Mesendoderm (in vitro differentiated cells): ENCODE data around the gene RALGPS1.
A peak's percentile ranks its signal among the peaks of the same experiment; 100 is the strongest.

ENCODE experiments used
- DNase-seq: peaks from one replicate; pipeline ENCODE4 v3.0.0; 2013
- H2AK5ac ChIP-seq: 2 replicates; pipeline ENCODE4 v1.6.1; 2013; ENCODE audit warnings: low read length, inconsistent platforms
- H2BK120ac ChIP-seq: 2 replicates; pipeline ENCODE4 v1.6.1; 2013; ENCODE audit warnings: low read depth, mild to moderate bottlenecking, low read length, moderate library complexity, mixed read lengths
- H2BK15ac ChIP-seq: replicated peaks from 2 replicates; pipeline ENCODE4 v1.6.1; 2013; ENCODE audit warnings: low read depth, mild to moderate bottlenecking, moderate library complexity
- H2BK5ac ChIP-seq: 2 replicates; pipeline ENCODE4 v1.6.1; 2013; ENCODE audit warnings: low read length, inconsistent platforms
- H3K18ac ChIP-seq: 2 replicates; pipeline ENCODE4 v1.6.1; 2013; ENCODE audit warnings: mild to moderate bottlenecking, low read length, mixed read lengths
- H3K23ac ChIP-seq: one replicate; pipeline ENCODE4 v1.6.1; 2013; ENCODE audit warnings: low read length
- H3K27ac ChIP-seq: 2 replicates; pipeline ENCODE4 v1.5.1; 2013; ENCODE audit warnings: low read depth, mild to moderate bottlenecking, inconsistent platforms, low read length, moderate library complexity
- H3K27me3 ChIP-seq: 2 replicates; pipeline ENCODE4 v1.6.1; 2013; ENCODE audit warnings: low read length, control low read depth, mild to moderate bottlenecking, inconsistent platforms; ENCODE audit not compliant: insufficient read depth, poor library complexity
- H3K36me3 ChIP-seq: 2 replicates; pipeline ENCODE4 v1.6.1; 2013; ENCODE audit warnings: low read length, inconsistent platforms; ENCODE audit not compliant: control insufficient read depth, insufficient read depth
- H3K4ac ChIP-seq: one replicate; pipeline ENCODE4 v1.6.1; 2013; ENCODE audit warnings: low read depth, mild to moderate bottlenecking, low read length, moderate library complexity
- H3K4me1 ChIP-seq: 2 replicates; pipeline ENCODE4 v1.6.1; 2013; ENCODE audit warnings: low read depth, low read length, inconsistent platforms; ENCODE audit not compliant: control insufficient read depth
- H3K4me2 ChIP-seq: 2 replicates; pipeline ENCODE4 v1.6.1; 2013; ENCODE audit warnings: low read length
- H3K4me3 ChIP-seq: 2 replicates; pipeline ENCODE4 v1.5.1; 2013; ENCODE audit warnings: mild to moderate bottlenecking, low read length
- H3K56ac ChIP-seq: one replicate; pipeline ENCODE4 v1.6.1; 2013; ENCODE audit warnings: low read length
- H3K79me1 ChIP-seq: 2 replicates; pipeline ENCODE4 v1.6.1; 2013; ENCODE audit warnings: low read length, inconsistent platforms
- H3K79me2 ChIP-seq: 2 replicates; pipeline ENCODE4 v1.6.1; 2013; ENCODE audit warnings: mild to moderate bottlenecking, low read length; ENCODE audit not compliant: control insufficient read depth, insufficient read depth
- H3K9ac ChIP-seq: 2 replicates; pipeline ENCODE4 v1.6.1; 2013; ENCODE audit warnings: low read length, inconsistent platforms
- H4K5ac ChIP-seq: one replicate; pipeline ENCODE4 v1.6.1; 2013; ENCODE audit warnings: low read length
- H4K8ac ChIP-seq: one replicate; pipeline ENCODE4 v1.6.1; 2013; ENCODE audit warnings: low read depth, mild to moderate bottlenecking, control low read depth, low read length, moderate library complexity
- WGBS: extraction: QIAGEN DNeasy Blood & Tissue Kit; methylation state at CpG from one replicate; pipeline ENCODE4 v1.1.7; 2013; ENCODE audit warnings: low lambda C conversion rate, missing lambda C conversion rate; ENCODE audit not compliant: insufficient coverage; ENCODE audit errors: extremely low coverage; 5-methylcytosine and 5-hydroxymethylcytosine counted together

RALGPS1 gene

GRCh38 chr9:127198587-127198986, 284.0 kb downstream of the RALGPS1 start:
- DNase-seq: no peak
- Histone ChIP-seq H3K56ac (peak overlapping the region; percentile 65), H2BK120ac (no peak overlapping the region), H2AK5ac (no peak overlapping the region), H3K4me2 (no peak overlapping the region), H3K4ac (no peak overlapping the region), H2BK15ac (no peak overlapping the region), H3K18ac (no peak overlapping the region), H3K4me3 (no peak overlapping the region), H3K9ac (peak overlapping the region; percentile 30), H3K4me1 (no peaks in the 10 kb centered on the region), H4K8ac (no peak overlapping the region), H4K5ac (no peak overlapping the region), H3K36me3 (no peaks in the 10 kb centered on the region), H3K79me2 (no peaks in the 10 kb centered on the region), H3K23ac (no peak overlapping the region), H3K27me3 (no peaks in the 10 kb centered on the region), H2BK5ac (no peak overlapping the region), H3K27ac (no peak overlapping the region), H3K79me1 (no peaks in the 10 kb centered on the region)
- no CpG with 5 or more reads among the region's 7 CpGs for WGBS

DNA sequence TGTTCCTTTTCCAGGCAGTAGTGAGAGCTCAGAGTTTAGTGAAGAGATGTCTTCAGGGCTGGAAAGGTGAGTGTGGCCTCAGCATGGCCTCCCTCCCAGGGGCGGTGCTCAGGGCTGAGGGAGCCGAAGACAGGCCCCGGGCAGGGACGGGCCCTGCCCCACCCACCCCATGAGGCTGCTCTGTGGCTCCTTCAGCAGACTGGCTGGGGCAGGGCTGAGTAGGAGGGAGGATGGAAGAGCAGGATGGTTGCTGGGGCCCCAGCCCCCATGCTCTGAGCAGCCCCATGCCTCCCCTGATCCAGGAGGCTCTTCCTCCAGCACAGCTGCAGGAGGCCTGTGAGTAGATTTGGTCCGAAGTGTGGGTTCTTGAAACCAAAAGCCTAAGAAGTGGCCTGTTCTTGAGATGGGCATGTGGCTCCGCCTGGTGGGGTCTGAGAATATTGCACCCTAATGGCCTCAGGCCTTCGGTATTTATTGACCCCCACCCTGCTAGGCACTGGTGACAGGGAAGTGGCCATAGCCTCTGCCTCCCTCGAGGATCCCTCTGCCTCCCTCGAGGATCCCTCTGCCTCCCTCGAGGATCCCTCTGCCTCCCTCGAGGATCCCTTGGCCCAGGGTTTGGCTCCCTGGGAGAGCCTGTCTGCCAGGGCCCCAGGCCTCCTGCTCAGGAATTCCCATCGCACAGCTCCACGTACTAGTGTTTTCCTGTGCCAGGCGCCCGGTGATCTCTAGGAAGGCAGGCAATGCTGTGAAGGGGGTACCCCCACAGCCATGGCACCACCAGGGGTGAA, 284.6 kb downstream of the RALGPS1 start:
- H2BK5ac ChIP-seq: no peak overlapping the region
- H3K9ac ChIP-seq: peak overlapping the region; percentile 30
- no peak overlapping the region for H3K18ac ChIP-seq
- H3K4me2 ChIP-seq: no peak overlapping the region
- H4K5ac ChIP-seq: no peak overlapping the region
- H3K79me1 ChIP-seq: no peaks in the 10 kb centered on the region
- no peak overlapping the region for H3K23ac ChIP-seq
- no peaks in the 10 kb centered on the region for H3K4me1 ChIP-seq
- no peak overlapping the region for H2BK15ac ChIP-seq
- H2BK120ac ChIP-seq: no peak overlapping the region
- H2AK5ac ChIP-seq: no peak overlapping the region
- H3K79me2 ChIP-seq: no peaks in the 10 kb centered on the region
- H3K27me3 ChIP-seq: no peaks in the 10 kb centered on the region
- H3K4ac ChIP-seq: no peak overlapping the region
- H3K27ac ChIP-seq: no peak overlapping the region
- DNase-seq: peak; percentile 92
- no peak overlapping the region for H4K8ac ChIP-seq
- no CpG with 5 or more reads among the region's 15 CpGs for WGBS
- H3K36me3 ChIP-seq: no peaks in the 10 kb centered on the region
- no peak overlapping the region for H3K4me3 ChIP-seq
- peak overlapping the region; percentile 65 for H3K56ac ChIP-seq

DNA sequence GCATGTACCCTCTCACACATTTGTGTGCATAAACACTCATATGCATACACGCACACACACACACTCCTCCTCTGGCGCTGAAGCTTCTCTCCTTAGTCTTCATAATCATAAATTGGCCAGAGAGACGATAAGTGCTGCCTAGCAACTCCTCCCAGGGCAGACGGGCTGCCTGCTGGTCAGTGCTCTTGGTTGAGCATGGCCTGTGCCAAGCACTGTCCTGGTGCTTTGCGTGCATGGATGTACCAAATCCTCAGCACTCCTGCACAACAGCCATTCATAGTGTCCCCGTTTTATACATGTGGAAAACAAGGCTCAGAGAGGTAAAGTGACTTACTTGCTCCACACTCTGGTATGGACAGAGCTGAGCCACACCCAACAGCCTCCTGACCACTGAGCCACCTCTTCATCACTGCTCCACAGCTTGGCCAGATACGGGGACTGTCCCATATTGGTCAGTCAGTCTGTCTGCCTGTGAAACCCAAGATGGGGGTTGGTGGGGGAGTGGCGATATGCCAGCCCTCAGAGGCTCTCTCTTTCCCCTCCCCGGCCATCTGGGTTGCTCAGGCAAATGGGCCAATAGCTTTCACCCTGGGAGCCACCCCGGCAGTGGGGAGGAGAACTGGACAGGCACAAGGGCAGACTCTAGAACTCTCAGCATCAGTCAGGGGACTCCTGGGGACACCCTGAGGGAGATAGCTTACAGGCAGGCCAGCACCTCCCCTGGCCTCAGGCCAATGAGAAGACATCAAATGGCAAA, 285.7 kb downstream of the RALGPS1 start:
- Histone ChIP-seq H3K79me1 (no peaks in the 10 kb centered on the region), H2BK5ac (no peak overlapping the region), H3K4ac (no peak overlapping the region), H3K4me1 (no peaks in the 10 kb centered on the region), H3K79me2 (no peaks in the 10 kb centered on the region), H3K27me3 (no peaks in the 10 kb centered on the region), H3K9ac (no peak overlapping the region), H4K8ac (no peak overlapping the region), H3K23ac (no peak overlapping the region), H2BK15ac (no peak overlapping the region), H3K36me3 (no peaks in the 10 kb centered on the region), H2BK120ac (no peak overlapping the region), H2AK5ac (no peak overlapping the region), H3K56ac (no peak overlapping the region), H3K18ac (no peak overlapping the region), H3K4me3 (no peak overlapping the region), H3K27ac (no peak overlapping the region), H4K5ac (no peak overlapping the region), H3K4me2 (no peak overlapping the region)
- no peak for DNase-seq
- WGBS: no CpG with 5 or more reads among the region's 10 CpGs

DNA sequence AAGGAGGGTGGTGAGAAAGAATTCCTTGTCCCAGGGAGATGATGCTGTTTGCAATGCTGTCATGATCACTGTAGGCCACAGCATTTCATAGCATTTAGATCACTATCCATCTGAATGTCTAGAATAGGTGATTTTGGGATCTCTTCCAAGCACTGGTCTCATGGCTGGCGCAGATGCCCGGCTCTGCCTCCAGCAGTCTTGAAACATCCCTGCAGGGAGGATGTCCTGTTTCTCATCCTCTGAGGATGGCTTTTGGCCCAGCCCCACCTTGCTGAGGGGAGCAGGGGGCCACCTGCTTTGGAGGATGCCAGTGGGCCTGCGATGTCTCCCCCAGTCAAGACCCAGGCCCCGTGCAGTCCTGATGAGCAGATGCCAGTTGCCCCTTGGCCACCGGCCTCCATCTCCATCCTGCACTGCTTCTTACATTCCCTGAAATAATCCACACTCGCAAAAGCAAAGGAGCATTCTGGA, 286.5 kb downstream of the RALGPS1 start:
- no CpG with 5 or more reads among the region's 6 CpGs for WGBS
- Histone ChIP-seq H2AK5ac (no peak overlapping the region), H3K4me1 (no peaks in the 10 kb centered on the region), H3K27ac (no peak overlapping the region), H2BK15ac (no peak overlapping the region), H3K4me3 (no peak overlapping the region), H3K23ac (no peak overlapping the region), H3K79me1 (no peaks in the 10 kb centered on the region), H3K18ac (no peak overlapping the region), H3K9ac (no peak overlapping the region), H3K36me3 (no peaks in the 10 kb centered on the region), H4K5ac (no peak overlapping the region), H4K8ac (no peak overlapping the region), H2BK5ac (no peak overlapping the region), H3K4me2 (no peak overlapping the region), H3K27me3 (no peaks in the 10 kb centered on the region), H3K4ac (no peak overlapping the region), H3K79me2 (no peaks in the 10 kb centered on the region), H3K56ac (no peak overlapping the region), H2BK120ac (no peak overlapping the region)
- no peak for DNase-seq

DNA sequence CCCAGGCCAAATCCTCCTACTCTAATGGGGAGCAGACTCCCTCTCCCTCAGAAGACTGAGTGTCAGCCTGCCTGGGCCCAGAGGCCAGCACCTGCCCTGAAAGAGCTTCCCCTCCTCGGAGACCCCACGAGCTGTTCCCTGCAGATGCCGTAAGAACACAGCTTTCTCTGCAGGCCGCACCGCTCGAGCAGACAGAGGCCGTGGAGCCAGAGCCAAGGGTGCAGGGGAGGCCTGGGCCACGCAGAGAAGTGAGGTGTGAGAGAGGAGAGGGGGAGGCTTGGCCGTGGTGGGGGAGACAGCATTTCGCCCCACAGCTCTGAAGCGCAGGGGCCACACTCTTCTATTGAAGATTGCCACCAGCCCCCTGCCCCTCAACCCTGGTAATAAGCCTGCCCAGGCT, 287.1 kb downstream of the RALGPS1 start:
- H3K27me3 ChIP-seq: no peaks in the 10 kb centered on the region
- DNase-seq: no peak
- no peaks in the 10 kb centered on the region for H3K36me3 ChIP-seq
- H3K56ac ChIP-seq: no peak overlapping the region
- H4K5ac ChIP-seq: no peak overlapping the region
- no peaks in the 10 kb centered on the region for H3K79me1 ChIP-seq
- H3K9ac ChIP-seq: no peak overlapping the region
- H2BK15ac ChIP-seq: no peak overlapping the region
- H3K4me3 ChIP-seq: no peak overlapping the region
- H3K18ac ChIP-seq: no peak overlapping the region
- H3K4ac ChIP-seq: no peak overlapping the region
- no peak overlapping the region for H3K23ac ChIP-seq
- no peak overlapping the region for H2BK5ac ChIP-seq
- no peak overlapping the region for H2BK120ac ChIP-seq
- H4K8ac ChIP-seq: no peak overlapping the region
- H3K27ac ChIP-seq: no peak overlapping the region
- no peaks in the 10 kb centered on the region for H3K79me2 ChIP-seq
- WGBS: no CpG with 5 or more reads among the region's 11 CpGs
- H3K4me1 ChIP-seq: no peaks in the 10 kb centered on the region
- no peak overlapping the region for H3K4me2 ChIP-seq
- H2AK5ac ChIP-seq: no peak overlapping the region
